GM12878 (cell line): ENCODE results near the gene C10orf71. TPM values are rescaled to one million over a fixed set of nuclear protein-coding genes. Genes with fewer than 3 reads are reported as not detected.

Experiments
- ATAC-seq: fragments of 200-7000 bp; cut with Tn5 transposase; 3 replicates; pipeline ENCODE4 v1.9.1; 2020; ENCODE audit warnings: mild to moderate bottlenecking, moderate library complexity
- BruUV-seq: library from RNA; stranded (reverse); fragments of 400-500 nt; replicated peaks from 2 replicates; lab custom pipeline; 2021; lab: Mats Ljungman, UMichigan
- CTCF ChIA-PET: fragments of 300-600 bp; sonication (Branson Sonifier 250); formaldehyde crosslinking; extraction: SDS; loops from one replicate; lab custom pipeline; 2021; ENCODE audit warnings: inconsistent platforms; lab: Yijun Ruan, JAX
- POLR2A ChIA-PET: fragments of 350-600 bp; formaldehyde crosslinking; extraction: SDS; loops from one replicate; lab custom pipeline; 2021; ENCODE audit warnings: inconsistent platforms; lab: Charles Lee
- RAD21 ChIA-PET: fragments of 300-600 bp; sonication (Branson Sonifier 250); formaldehyde crosslinking; loops from one replicate; lab custom pipeline; 2023; ENCODE audit warnings: antibody characterized with exemption; ENCODE audit not compliant: unreplicated experiment; lab: Charles Lee
- SMC1A ChIA-PET: fragments of 300-600 bp; sonication (Branson Sonifier 250); formaldehyde crosslinking; loops from one replicate; lab custom pipeline; 2023; ENCODE audit not compliant: unreplicated experiment, uncharacterized antibody; lab: Charles Lee
- DNase-seq: peaks from one replicate; pipeline ENCODE4 v3.0.0-alpha.2; 2011; ENCODE audit warnings: low read depth, low spot score
- FAIRE-seq: peaks from 3 replicates; lab custom pipeline; 2011; peaks lifted over from hg19 to GRCh38; lab: Jason Lieb, UNC
- H2AFZ ChIP-seq: 2 replicates; pipeline ENCODE4 v1.6.0; 2011; ENCODE audit warnings: low read depth, low read length, control low read depth; ENCODE audit not compliant: control insufficient read depth
- H3K27ac ChIP-seq: 2 replicates; pipeline ENCODE4 v1.5.1; 2011; ENCODE audit warnings: control low read depth; ENCODE audit not compliant: control insufficient read depth, insufficient read depth
- H3K27me3 ChIP-seq, 2 experiments: replicated peaks in 1 of 2; 2 replicates each; pipeline versions ENCODE4 v1.6.0 to v1.6.1; 2011; ENCODE audit warnings: low read length in 1 of 2; ENCODE audit not compliant: control insufficient read depth in 2 of 2, insufficient read depth in 2 of 2
- H3K36me3 ChIP-seq, 2 experiments: 2 replicates each; pipeline ENCODE4 v1.5.1; 2011; ENCODE audit warnings: low read length in 1 of 2; ENCODE audit not compliant: control insufficient read depth in 2 of 2, insufficient read depth in 2 of 2
- H3K4me1 ChIP-seq: 2 replicates; pipeline ENCODE4 v1.6.1; 2011; ENCODE audit warnings: mild to moderate bottlenecking, low read length, moderate library complexity, mixed read lengths; ENCODE audit not compliant: control insufficient read depth, insufficient read depth
- H3K4me2 ChIP-seq: 2 replicates; pipeline ENCODE4 v1.6.0; 2011; ENCODE audit warnings: control low read depth; ENCODE audit not compliant: control insufficient read depth, insufficient read depth
- H3K4me3 ChIP-seq: fragments of 200-600 bp; sonication (generic); 2 replicates; pipeline ENCODE4 v1.5.1; 2016
- H3K79me2 ChIP-seq: 2 replicates; pipeline ENCODE4 v1.6.0; 2011; ENCODE audit warnings: low read length; ENCODE audit not compliant: control insufficient read depth, insufficient read depth
- H3K9ac ChIP-seq: 2 replicates; pipeline ENCODE4 v1.8.0; 2011; ENCODE audit warnings: low read length, control low read depth, mixed read lengths; ENCODE audit not compliant: control insufficient read depth, insufficient read depth
- H3K9me3 ChIP-seq: replicated peaks from 3 replicates; pipeline ENCODE4 v1.5.1; 2011; ENCODE audit warnings: mild to moderate bottlenecking, low read length; ENCODE audit not compliant: control insufficient read depth, insufficient read depth
- H4K20me1 ChIP-seq: 2 replicates; pipeline ENCODE4 v1.6.0; 2011; ENCODE audit not compliant: control insufficient read depth, insufficient read depth
- ATF7 ChIP-seq: fragments of 450-650 bp; IDR thresholded peaks from 2 replicates; pipeline ENCODE4 v1.6.1; 2016; ENCODE audit warnings: low read depth, mild to moderate bottlenecking
- CBX3 ChIP-seq: fragments of 200-600 bp; sonication (generic); IDR thresholded peaks from 2 replicates; pipeline ENCODE4 v1.6.1; 2016; ENCODE audit warnings: low read depth, borderline replicate concordance
- ESRRA ChIP-seq: IDR thresholded peaks from 2 replicates; pipeline ENCODE4 v1.6.1; 2012; ENCODE audit warnings: mild to moderate bottlenecking, low read length, improper control_type of control experiment
- IKZF1 ChIP-seq: fragments of 450-650 bp; conservative IDR thresholded peaks from 2 replicates; pipeline ENCODE4 v1.6.1; 2017; ENCODE audit warnings: antibody characterized with exemption, mild to moderate bottlenecking
- NFYA ChIP-seq: IDR thresholded peaks from 2 replicates; pipeline ENCODE4 v1.6.1; 2011; ENCODE audit warnings: low read depth, mild to moderate bottlenecking, low read length, improper control_type of control experiment, borderline replicate concordance
- POLR2AphosphoS2 ChIP-seq: IDR thresholded peaks from 2 replicates; pipeline ENCODE4 v1.6.1; 2011; ENCODE audit warnings: low read depth, mild to moderate bottlenecking, low read length, improper control_type of control experiment, moderate library complexity
- POLR2AphosphoS5 ChIP-seq: IDR thresholded peaks from 2 replicates; pipeline ENCODE4 v1.6.1; 2011; ENCODE audit warnings: mild to moderate bottlenecking, low read length, inconsistent platforms
- SREBF2 ChIP-seq: IDR thresholded peaks from 2 replicates; pipeline ENCODE4 v1.6.1; 2012; ENCODE audit warnings: mild to moderate bottlenecking, low read length
- SRF ChIP-seq, 2 experiments: IDR thresholded peaks; 2 replicates each; pipeline ENCODE4 v1.6.1; 2011; ENCODE audit warnings: low read depth in 2 of 2, low read length in 2 of 2, mild to moderate bottlenecking in 1 of 2, moderate library complexity in 1 of 2
- SUZ12 ChIP-seq: fragments of 200-600 bp; sonication (generic); IDR thresholded peaks from one replicate; pipeline ENCODE4 v1.6.1; 2018; ENCODE audit warnings: antibody characterized with exemption, mild to moderate bottlenecking; ENCODE audit not compliant: unreplicated experiment
- TCF3 ChIP-seq: IDR thresholded peaks from 2 replicates; pipeline ENCODE4 v1.6.1; 2012; ENCODE audit warnings: low read depth, mild to moderate bottlenecking, low read length, borderline replicate concordance; ENCODE audit not compliant: insufficient read depth
- WGBS: methylation state at CpG from one replicate; pipeline ENCODE4 v1.1.6; 2016; ENCODE audit warnings: low lambda C conversion rate; ENCODE audit not compliant: insufficient replicate concordance, insufficient coverage; ENCODE audit errors: missing lambda C conversion rate; 5-methylcytosine and 5-hydroxymethylcytosine counted together
- in situ Hi-C: fragments of 300-500 bp; cut with MboI; formaldehyde crosslinking; loops from 9 replicates; pipeline ENCODE4 v1.14.3; 2018; ENCODE audit warnings: mixed read lengths
- intact Hi-C: fragments of 100-400 bp; cut with micrococcal nuclease; formaldehyde crosslinking; loops from one replicate; pipeline ENCODE4 v1.14.2; 2022; ENCODE audit not compliant: unreplicated experiment
- polyA plus RNA-seq, 11 experiments: library from polyadenylated mRNA; depleted of rRNA in 4 of 11; unstranded in 6 of 11; stranded (reverse) in 5 of 11; fragments of >200 nt; fragmentation: Nextera tagmentation in 4 of 11; fragmentation: Illumina TruSeq in 1 of 11; extraction: Ambion mirVana in 4 of 11; extraction: Trizol in 1 of 11; gene quantifications; 1 replicate in 1 of 11; 2 replicates in 10 of 11; pipeline versions ENCODE4 v1.2.1 to v1.2.3, GENCODE V29; 2011 to 2016; ENCODE audit warnings: inconsistent platforms in 2 of 11, missing spikeins in 2 of 11, low read depth in 1 of 11
- total RNA-seq, 4 experiments: library from RNA; depleted of rRNA in 3 of 4; stranded (reverse); fragments of >200 nt in 3 of 4; fragmentation: Illumina TruSeq in 1 of 4; extraction: Trizol in 1 of 4; gene quantifications; 2 replicates each; pipeline versions ENCODE4 v1.2.1 to v1.2.3, GENCODE V29; 2013 to 2021
- TF ChIP-seq, protein P1 (sequence below): IDR thresholded peaks from 2 replicates; pipeline ENCODE4 v1.6.1; 2011; ENCODE audit warnings: borderline replicate concordance, low read depth, mild to moderate bottlenecking, moderate library complexity, low read length; ENCODE audit not compliant: insufficient read depth, poor library complexity, severe bottlenecking
- TF ChIP-seq, protein P2 (sequence below): IDR thresholded peaks from 2 replicates; pipeline ENCODE4 v1.6.1; 2012; ENCODE audit warnings: improper control_type of control experiment, low read depth, low read length; ENCODE audit not compliant: insufficient replicate concordance
- TF ChIP-seq, protein P3 (sequence below): fragments of 450-650 bp; IDR thresholded peaks from 2 replicates; pipeline ENCODE4 v1.6.1; 2016; ENCODE audit warnings: mild to moderate bottlenecking

The C10orf71 gene
- total and polyA plus RNA-seq, 10 of the 15 experiments (the other 5 are each of a cell fraction or from before 2014, with no cell fraction given) = not detected

DNA sequence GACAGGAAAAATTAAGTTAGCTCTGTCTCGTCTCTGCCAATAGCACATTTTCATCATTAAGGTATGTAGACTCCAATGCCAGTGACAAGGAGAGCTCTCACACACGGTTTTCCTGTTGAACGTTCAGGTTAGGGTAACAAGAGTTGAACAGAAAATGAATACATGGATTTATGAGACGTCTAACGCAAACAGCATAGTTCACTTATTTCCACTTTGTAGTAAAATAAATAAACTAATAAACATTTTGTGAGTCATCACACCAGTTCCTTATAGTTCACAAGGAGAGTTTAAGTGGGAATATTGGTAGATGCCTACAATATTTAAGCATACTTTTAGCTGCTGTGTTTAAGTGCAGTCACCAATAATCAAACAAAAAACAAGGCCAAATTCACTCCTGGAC is 75.8 kb downstream of the C10orf71 start:
- intact Hi-C loops = no loop called here
- ChIA-PET SMC1A (no interaction called here), RAD21 (no interaction called here), CTCF (interaction anchor here (1.8 kb wide), 1 partner anchor 33 kb away, joined by 6 read pairs; no protein-coding TSS in a partner anchor), POLR2A (no interaction called here)
- H3K4me3 ChIP-seq = no peak overlapping the region
- BruUV-seq = no TSS peak
- ATAC-seq (no peak), DNase-seq (no peak), FAIRE-seq (no peak)
- no peaks in the 10 kb centered on the region for H3K36me3 ChIP-seq
- no peaks in the 10 kb centered on the region for H3K9me3 ChIP-seq
- no peaks in the 10 kb centered on the region; a peak in 1 of 4 replicates for H3K27me3 ChIP-seq
- in situ Hi-C loops = no loop called here
- H3K27ac ChIP-seq = no peak overlapping the region
- 35% methylated on average over 5 of the region's 5 CpGs for WGBS
- H2AFZ ChIP-seq = no peak overlapping the region
- no peak overlapping the region for H3K9ac ChIP-seq
- no peaks in the 10 kb centered on the region for H4K20me1 ChIP-seq
- H3K4me1 ChIP-seq = no peaks in the 10 kb centered on the region
- no peaks in the 10 kb centered on the region for H3K79me2 ChIP-seq
- no peak overlapping the region for H3K4me2 ChIP-seq
- TF ChIP-seq SREBF2 (no peak), IKZF1 (no peak), SUZ12 (no peak), SRF (IDR thresholded peaks at IDR 0.05; ENCODE audit: low read depth in 2 of 2, low read length in 2 of 2) (no peak), ESRRA (no peak), CBX3 (no peak), TCF3 (no peak), POLR2AphosphoS5 (no peak), POLR2AphosphoS2 (no peak), NFYA (no peak), ATF7 (no peak)
- TF ChIP-seq, protein P1, sequence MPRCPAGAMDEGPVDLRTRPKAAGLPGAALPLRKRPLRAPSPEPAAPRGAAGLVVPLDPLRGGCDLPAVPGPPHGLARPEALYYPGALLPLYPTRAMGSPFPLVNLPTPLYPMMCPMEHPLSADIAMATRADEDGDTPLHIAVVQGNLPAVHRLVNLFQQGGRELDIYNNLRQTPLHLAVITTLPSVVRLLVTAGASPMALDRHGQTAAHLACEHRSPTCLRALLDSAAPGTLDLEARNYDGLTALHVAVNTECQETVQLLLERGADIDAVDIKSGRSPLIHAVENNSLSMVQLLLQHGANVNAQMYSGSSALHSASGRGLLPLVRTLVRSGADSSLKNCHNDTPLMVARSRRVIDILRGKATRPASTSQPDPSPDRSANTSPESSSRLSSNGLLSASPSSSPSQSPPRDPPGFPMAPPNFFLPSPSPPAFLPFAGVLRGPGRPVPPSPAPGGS = no peak
- TF ChIP-seq, protein P2, sequence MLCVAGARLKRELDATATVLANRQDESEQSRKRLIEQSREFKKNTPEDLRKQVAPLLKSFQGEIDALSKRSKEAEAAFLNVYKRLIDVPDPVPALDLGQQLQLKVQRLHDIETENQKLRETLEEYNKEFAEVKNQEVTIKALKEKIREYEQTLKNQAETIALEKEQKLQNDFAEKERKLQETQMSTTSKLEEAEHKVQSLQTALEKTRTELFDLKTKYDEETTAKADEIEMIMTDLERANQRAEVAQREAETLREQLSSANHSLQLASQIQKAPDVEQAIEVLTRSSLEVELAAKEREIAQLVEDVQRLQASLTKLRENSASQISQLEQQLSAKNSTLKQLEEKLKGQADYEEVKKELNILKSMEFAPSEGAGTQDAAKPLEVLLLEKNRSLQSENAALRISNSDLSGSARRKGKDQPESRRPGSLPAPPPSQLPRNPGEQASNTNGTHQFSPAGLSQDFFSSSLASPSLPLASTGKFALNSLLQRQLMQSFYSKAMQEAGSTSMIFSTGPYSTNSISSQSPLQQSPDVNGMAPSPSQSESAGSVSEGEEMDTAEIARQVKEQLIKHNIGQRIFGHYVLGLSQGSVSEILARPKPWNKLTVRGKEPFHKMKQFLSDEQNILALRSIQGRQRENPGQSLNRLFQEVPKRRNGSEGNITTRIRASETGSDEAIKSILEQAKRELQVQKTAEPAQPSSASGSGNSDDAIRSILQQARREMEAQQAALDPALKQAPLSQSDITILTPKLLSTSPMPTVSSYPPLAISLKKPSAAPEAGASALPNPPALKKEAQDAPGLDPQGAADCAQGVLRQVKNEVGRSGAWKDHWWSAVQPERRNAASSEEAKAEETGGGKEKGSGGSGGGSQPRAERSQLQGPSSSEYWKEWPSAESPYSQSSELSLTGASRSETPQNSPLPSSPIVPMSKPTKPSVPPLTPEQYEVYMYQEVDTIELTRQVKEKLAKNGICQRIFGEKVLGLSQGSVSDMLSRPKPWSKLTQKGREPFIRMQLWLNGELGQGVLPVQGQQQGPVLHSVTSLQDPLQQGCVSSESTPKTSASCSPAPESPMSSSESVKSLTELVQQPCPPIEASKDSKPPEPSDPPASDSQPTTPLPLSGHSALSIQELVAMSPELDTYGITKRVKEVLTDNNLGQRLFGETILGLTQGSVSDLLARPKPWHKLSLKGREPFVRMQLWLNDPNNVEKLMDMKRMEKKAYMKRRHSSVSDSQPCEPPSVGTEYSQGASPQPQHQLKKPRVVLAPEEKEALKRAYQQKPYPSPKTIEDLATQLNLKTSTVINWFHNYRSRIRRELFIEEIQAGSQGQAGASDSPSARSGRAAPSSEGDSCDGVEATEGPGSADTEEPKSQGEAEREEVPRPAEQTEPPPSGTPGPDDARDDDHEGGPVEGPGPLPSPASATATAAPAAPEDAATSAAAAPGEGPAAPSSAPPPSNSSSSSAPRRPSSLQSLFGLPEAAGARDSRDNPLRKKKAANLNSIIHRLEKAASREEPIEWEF = no peak
- TF ChIP-seq, protein P3, sequence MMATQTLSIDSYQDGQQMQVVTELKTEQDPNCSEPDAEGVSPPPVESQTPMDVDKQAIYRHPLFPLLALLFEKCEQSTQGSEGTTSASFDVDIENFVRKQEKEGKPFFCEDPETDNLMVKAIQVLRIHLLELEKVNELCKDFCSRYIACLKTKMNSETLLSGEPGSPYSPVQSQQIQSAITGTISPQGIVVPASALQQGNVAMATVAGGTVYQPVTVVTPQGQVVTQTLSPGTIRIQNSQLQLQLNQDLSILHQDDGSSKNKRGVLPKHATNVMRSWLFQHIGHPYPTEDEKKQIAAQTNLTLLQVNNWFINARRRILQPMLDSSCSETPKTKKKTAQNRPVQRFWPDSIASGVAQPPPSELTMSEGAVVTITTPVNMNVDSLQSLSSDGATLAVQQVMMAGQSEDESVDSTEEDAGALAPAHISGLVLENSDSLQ = no peak
